H9 (cell line): ENCODE measurements around the gene GBE1. TPM values are rescaled to one million over a fixed set of nuclear protein-coding genes. Genes with fewer than 3 reads are reported as not detected.

ENCODE experiments used
- DNase-seq: peaks from one replicate; pipeline ENCODE4 v3.0.0-alpha.2; 2017
- H2AFZ ChIP-seq: one replicate; pipeline ENCODE4 v1.6.1; 2013; ENCODE audit warnings: mild to moderate bottlenecking, low read length, control low read depth, moderate library complexity
- H2AK5ac ChIP-seq: 2 replicates; pipeline ENCODE4 v1.6.1; 2013; ENCODE audit warnings: low read length, control low read depth, mixed read lengths; ENCODE audit not compliant: insufficient read length
- H2BK120ac ChIP-seq: one replicate; pipeline ENCODE4 v1.6.1; 2013; ENCODE audit warnings: low read depth, mild to moderate bottlenecking, low read length, control low read depth, inconsistent platforms; ENCODE audit not compliant: poor library complexity, severe bottlenecking
- H2BK12ac ChIP-seq: 2 replicates; pipeline ENCODE4 v1.6.1; 2013; ENCODE audit warnings: low read length, control low read depth, mixed read lengths, low read depth; ENCODE audit not compliant: insufficient read length
- H2BK15ac ChIP-seq: 2 replicates; pipeline ENCODE4 v1.6.1; 2013; ENCODE audit warnings: low read depth, low read length, control low read depth
- H2BK20ac ChIP-seq: one replicate; pipeline ENCODE4 v1.6.1; 2013; ENCODE audit warnings: low read depth, mild to moderate bottlenecking, low read length, control low read depth, inconsistent platforms; ENCODE audit not compliant: poor library complexity, severe bottlenecking
- H2BK5ac ChIP-seq: 2 replicates; pipeline ENCODE4 v1.6.1; 2013; ENCODE audit warnings: low read length, control low read depth, mixed read lengths; ENCODE audit not compliant: insufficient read length
- H3K14ac ChIP-seq: 2 replicates; pipeline ENCODE4 v1.6.1; 2013; ENCODE audit warnings: low read length, control low read depth; ENCODE audit not compliant: insufficient read depth
- H3K18ac ChIP-seq: 2 replicates; pipeline ENCODE4 v1.6.1; 2013; ENCODE audit warnings: low read depth, mild to moderate bottlenecking, mixed read lengths, low read length, control low read depth; ENCODE audit not compliant: insufficient read length
- H3K23ac ChIP-seq: 2 replicates; pipeline ENCODE4 v1.6.1; 2013; ENCODE audit warnings: low read length, control low read depth, mixed read lengths, low read depth; ENCODE audit not compliant: insufficient read length
- H3K23me2 ChIP-seq: 2 replicates; pipeline ENCODE4 v1.6.1; 2013; ENCODE audit warnings: low read depth, mild to moderate bottlenecking, mixed read lengths, low read length, control low read depth; ENCODE audit not compliant: insufficient read length, poor library complexity, severe bottlenecking
- H3K27ac ChIP-seq: 2 replicates; pipeline ENCODE4 v1.5.1; 2013; ENCODE audit warnings: low read length, control low read depth, mixed read lengths, low read depth; ENCODE audit not compliant: insufficient read length
- H3K27me3 ChIP-seq: 2 replicates; pipeline ENCODE4 v1.6.1; 2013; ENCODE audit warnings: low read length, control low read depth, inconsistent platforms; ENCODE audit not compliant: insufficient read depth
- H3K4ac ChIP-seq: 2 replicates; pipeline ENCODE4 v1.6.1; 2013; ENCODE audit warnings: low read depth, mild to moderate bottlenecking, control low read depth, inconsistent platforms, low read length, moderate library complexity
- H3K4me1 ChIP-seq: 2 replicates; pipeline ENCODE4 v1.6.1; 2013; ENCODE audit warnings: low read length, control low read depth, inconsistent platforms; ENCODE audit not compliant: insufficient read depth
- H3K4me2 ChIP-seq: 2 replicates; pipeline ENCODE4 v1.6.1; 2013; ENCODE audit warnings: low read length, control low read depth, mixed read lengths; ENCODE audit not compliant: insufficient read length, insufficient read depth
- H3K56ac ChIP-seq: 2 replicates; pipeline ENCODE4 v1.6.1; 2013; ENCODE audit warnings: low read depth, mild to moderate bottlenecking, mixed read lengths, low read length, control low read depth; ENCODE audit not compliant: insufficient read length
- H3K79me1 ChIP-seq: 2 replicates; pipeline ENCODE4 v1.6.1; 2013; ENCODE audit warnings: low read depth, mild to moderate bottlenecking, moderate library complexity, low read length, control low read depth, inconsistent platforms; ENCODE audit not compliant: insufficient read depth, poor library complexity, severe bottlenecking
- H3K79me2 ChIP-seq: 2 replicates; pipeline ENCODE4 v1.6.1; 2013; ENCODE audit warnings: low read length, control low read depth, inconsistent platforms; ENCODE audit not compliant: insufficient read depth
- H3K9ac ChIP-seq: 2 replicates; pipeline ENCODE4 v1.6.1; 2013; ENCODE audit warnings: low read length, control low read depth, mixed read lengths; ENCODE audit not compliant: insufficient read length; ENCODE audit errors: extremely low read depth
- H3K9me3 ChIP-seq: one replicate; pipeline ENCODE4 v1.6.1; 2013; ENCODE audit warnings: low read depth, low read length, inconsistent platforms; ENCODE audit not compliant: control insufficient read depth
- H3T11ph ChIP-seq: one replicate; pipeline ENCODE4 v1.6.1; 2013; ENCODE audit warnings: mild to moderate bottlenecking, low read length, control low read depth, inconsistent platforms
- H4K20me1 ChIP-seq: one replicate; pipeline ENCODE4 v1.6.1; 2013; ENCODE audit not compliant: control insufficient read depth, insufficient read length, insufficient read depth
- H4K5ac ChIP-seq: 2 replicates; pipeline ENCODE4 v1.6.1; 2013; ENCODE audit warnings: low read depth, mild to moderate bottlenecking, mixed read lengths, low read length, control low read depth; ENCODE audit not compliant: insufficient read length
- H4K8ac ChIP-seq: replicated peaks from 2 replicates; pipeline ENCODE4 v1.6.1; 2013; ENCODE audit warnings: low read length, control low read depth, mixed read lengths, low read depth; ENCODE audit not compliant: insufficient read length
- H4K91ac ChIP-seq: 2 replicates; pipeline ENCODE4 v1.6.1; 2013; ENCODE audit warnings: low read depth, mild to moderate bottlenecking, moderate library complexity, mixed read lengths, low read length, control low read depth; ENCODE audit not compliant: insufficient read length
- H3K27ac Mint-ChIP-seq, 3 experiments: 2 replicates in 2 of 3; 3 replicates in 1 of 3; pipeline ENCODE4 v1.8.0; 2020 to 2021; ENCODE audit warnings: mixed read lengths in 3 of 3, mild to moderate bottlenecking in 1 of 3, moderate library complexity in 1 of 3
- H3K27me3 Mint-ChIP-seq: 2 replicates; pipeline ENCODE4 v1.8.0; 2021; ENCODE audit warnings: low read depth, mild to moderate bottlenecking, moderate library complexity, mixed read lengths
- H3K36me3 Mint-ChIP-seq, 3 experiments: 2 replicates in 2 of 3; 3 replicates in 1 of 3; pipeline ENCODE4 v1.8.0; 2020 to 2021; ENCODE audit warnings: low read depth in 3 of 3, mixed read lengths in 3 of 3; ENCODE audit not compliant: insufficient read depth in 1 of 3
- H3K4me1 Mint-ChIP-seq, 2 experiments: 2 replicates each; pipeline ENCODE4 v1.8.0; 2020; ENCODE audit warnings: mixed read lengths in 2 of 2
- H3K4me3 Mint-ChIP-seq, 2 experiments: 2 replicates in 1 of 2; 3 replicates in 1 of 2; pipeline ENCODE4 v1.8.0; 2020 to 2021; ENCODE audit warnings: mild to moderate bottlenecking in 2 of 2, mixed read lengths in 2 of 2, moderate library complexity in 1 of 2
- H3K9me3 Mint-ChIP-seq, 2 experiments: 2 replicates in 1 of 2; 3 replicates in 1 of 2; pipeline ENCODE4 v1.8.0; 2020; ENCODE audit warnings: mild to moderate bottlenecking in 2 of 2, mixed read lengths in 2 of 2, moderate library complexity in 1 of 2
- CTCF ChIP-seq: fragments of 200-600 bp; sonication (generic); conservative IDR thresholded peaks from 3 replicates; pipeline ENCODE4 v1.8.0; 2021; ENCODE audit warnings: antibody characterized with exemption, mild to moderate bottlenecking
- WGBS: extraction: QIAGEN DNeasy Blood & Tissue Kit; methylation state at CpG from one replicate; pipeline ENCODE4 v1.1.7; 2013; ENCODE audit warnings: missing lambda C conversion rate, low lambda C conversion rate, mixed read lengths; ENCODE audit not compliant: insufficient read length; ENCODE audit errors: extremely low coverage; 5-methylcytosine and 5-hydroxymethylcytosine counted together
- total RNA-seq: library from RNA; stranded (reverse); gene quantifications from 2 replicates; pipeline ENCODE4 v1.2.1, GENCODE V29; 2021

GBE1 gene
- total RNA-seq, 1 experiment from 2014 or later: 13.8 TPM

GRCh38 chr3:81718311-81718710, 43.1 kb downstream of the GBE1 start:
- Mint-ChIP-seq H3K4me3 (no peak overlapping the region), H3K36me3 (no peaks in the 10 kb centered on the region; a peak in 1 of 7 replicates), H3K27me3 (no peaks in the 10 kb centered on the region), H3K4me1 (no peaks in the 10 kb centered on the region), H3K9me3 (no peaks in the 10 kb centered on the region), H3K27ac (no peak overlapping the region)
- TF ChIP-seq CTCF: no peak
- Histone ChIP-seq H3K9ac (no peak overlapping the region), H3K4ac (no peak overlapping the region), H2AK5ac (no peak overlapping the region), H3T11ph (no peak overlapping the region), H3K4me2 (no peak overlapping the region), H2AFZ (no peak overlapping the region), H2BK120ac (no peak overlapping the region), H3K14ac (no peak overlapping the region), H4K20me1 (no peaks in the 10 kb centered on the region), H3K9me3 (no peaks in the 10 kb centered on the region), H3K56ac (no peak overlapping the region), H2BK5ac (no peak overlapping the region), H3K79me2 (no peaks in the 10 kb centered on the region), H3K79me1 (no peaks in the 10 kb centered on the region), H3K27ac (no peak overlapping the region), H4K8ac (no peak overlapping the region), H3K23me2 (no peaks in the 10 kb centered on the region), H2BK20ac (no peak overlapping the region), H3K23ac (no peak overlapping the region), H3K18ac (no peak overlapping the region), H4K91ac (no peak overlapping the region), H2BK12ac (no peak overlapping the region), H2BK15ac (no peak overlapping the region), H3K27me3 (no peaks in the 10 kb centered on the region), H4K5ac (no peak overlapping the region), H3K4me1 (no peaks in the 10 kb centered on the region)
- DNase-seq: no peak
- WGBS: no CpG with 5 or more reads among the region's 1 CpG
